Hematopoietic multipotent progenitor cell treated with erythropoietin and hydrocortisone succinate and interleukin-3 and kit ligand, for 6 days (in vitro differentiated cells): ENCODE measurements around the gene GPRIN3.
"Not testable (repeated sequence)": the region's sequence is repeated elsewhere in the genome, so short reads cannot be mapped to it uniquely, and the experiment has no call there.

Source experiments
- DNase-seq: peaks from one replicate; pipeline ENCODE4 v3.0.0-alpha.2; 2015

Gene GPRIN3

GRCh38 chr4:89287945-89288344, 19.7 kb downstream of the GPRIN3 start:
- no peak for DNase-seq

- no peak for DNase-seq
Observed at GRCh38 chr4:89285745-89286144, 21.9 kb downstream of the GPRIN3 start.

GRCh38 chr4:89284828-89285227, 22.8 kb downstream of the GPRIN3 start:
- DNase-seq = peak; percentile 63

- DNase-seq = no peak
Observed at GRCh38 chr4:89284020-89284424, 23.6 kb downstream of the GPRIN3 start.

- no peak for DNase-seq
Observed at GRCh38 chr4:89283226-89284009, 24.2 kb downstream of the GPRIN3 start.

- DNase-seq = peak; percentile 33
Observed at GRCh38 chr4:89279385-89279784, 28.2 kb downstream of the GPRIN3 start.

GRCh38 chr4:89277412-89277811, 30.2 kb downstream of the GPRIN3 start:
- no peak for DNase-seq

- DNase-seq = no peak
Observed at GRCh38 chr4:89276296-89276695, 31.3 kb downstream of the GPRIN3 start.

- no peak for DNase-seq
Observed at GRCh38 chr4:89275587-89275986, 32.0 kb downstream of the GPRIN3 start.

GRCh38 chr4:89273741-89274141, 33.9 kb downstream of the GPRIN3 start:
- no peak for DNase-seq

- DNase-seq = no peak
Observed at GRCh38 chr4:89270792-89271191, 36.8 kb downstream of the GPRIN3 start.

- DNase-seq = no peak
Observed at GRCh38 chr4:89269121-89269666, 38.4 kb downstream of the GPRIN3 start.

- peak; percentile 35 for DNase-seq
Observed at GRCh38 chr4:89268679-89269078, 38.9 kb downstream of the GPRIN3 start.

GRCh38 chr4:89267846-89268245, 39.8 kb downstream of the GPRIN3 start:
- DNase-seq = no peak

GRCh38 chr4:89267392-89267791, 40.2 kb downstream of the GPRIN3 start:
- no peak for DNase-seq

- no peak for DNase-seq
Observed at GRCh38 chr4:89266128-89266527, 41.5 kb downstream of the GPRIN3 start.

- no peak for DNase-seq
Observed at GRCh38 chr4:89263265-89263664, 44.3 kb downstream of the GPRIN3 start.

- DNase-seq = no peak
Observed at GRCh38 chr4:89259301-89260028, 48.1 kb downstream of the GPRIN3 start.

GRCh38 chr4:89258506-89258905, 49.1 kb downstream of the GPRIN3 start:
- DNase-seq = no peak

GRCh38 chr4:89257376-89257775, 50.2 kb downstream of the GPRIN3 start:
- DNase-seq = no peak

GRCh38 chr4:89256203-89256800, 51.3 kb downstream of the GPRIN3 start:
- no peak for DNase-seq

- DNase-seq = peak; percentile 67
Observed at GRCh38 chr4:89254847-89255246, 52.8 kb downstream of the GPRIN3 start.

GRCh38 chr4:89254347-89254746, 53.3 kb downstream of the GPRIN3 start:
- not testable (repeated sequence) for DNase-seq

- DNase-seq = no peak
Observed at GRCh38 chr4:89253935-89254334, 53.7 kb downstream of the GPRIN3 start.
